ENCODE data around the gene ESR1. TPM values are rescaled to one million over a fixed set of nuclear protein-coding genes. Genes with fewer than 3 reads are reported as not detected.
"Not testable (repeated sequence)": the region's sequence is repeated elsewhere in the genome, so short reads cannot be mapped to it uniquely, and the experiment has no call there.

ESR1 gene
- total RNA-seq, 2 donors from 2014 or later: 0.47 to 0.67 TPM

DNA sequence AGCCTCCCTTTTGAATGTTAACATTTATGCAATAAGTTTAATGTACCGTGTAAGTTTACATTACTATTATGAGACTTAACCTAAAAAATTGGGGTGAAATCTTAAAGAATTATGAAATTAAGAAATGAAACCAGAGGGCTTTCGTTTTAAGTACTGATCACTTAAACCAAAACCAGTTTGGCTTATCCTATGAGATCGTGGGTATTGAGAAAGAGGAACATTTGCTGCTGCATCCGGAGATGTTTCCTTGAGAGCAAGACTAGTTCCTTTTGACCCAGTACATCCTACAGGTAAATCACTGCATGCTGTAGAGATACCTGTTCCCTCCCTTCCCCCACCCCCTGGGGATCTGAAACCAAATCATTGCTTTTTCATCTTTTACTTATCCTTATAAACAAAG is 201.3 kb downstream of the ESR1 start:
- Histone ChIP-seq H3K27me3 (no peaks in the 10 kb centered on the region), H3K4me1 (no peaks in the 10 kb centered on the region), H3K27ac (no peak overlapping the region), H3K36me3 (no peaks in the 10 kb centered on the region), H3K9me3 (no peaks in the 10 kb centered on the region), H3K4me3 (no peak overlapping the region)
- DNase-seq (ENCODE audit: low spot score): no peak
- TF ChIP-seq, protein P1, sequence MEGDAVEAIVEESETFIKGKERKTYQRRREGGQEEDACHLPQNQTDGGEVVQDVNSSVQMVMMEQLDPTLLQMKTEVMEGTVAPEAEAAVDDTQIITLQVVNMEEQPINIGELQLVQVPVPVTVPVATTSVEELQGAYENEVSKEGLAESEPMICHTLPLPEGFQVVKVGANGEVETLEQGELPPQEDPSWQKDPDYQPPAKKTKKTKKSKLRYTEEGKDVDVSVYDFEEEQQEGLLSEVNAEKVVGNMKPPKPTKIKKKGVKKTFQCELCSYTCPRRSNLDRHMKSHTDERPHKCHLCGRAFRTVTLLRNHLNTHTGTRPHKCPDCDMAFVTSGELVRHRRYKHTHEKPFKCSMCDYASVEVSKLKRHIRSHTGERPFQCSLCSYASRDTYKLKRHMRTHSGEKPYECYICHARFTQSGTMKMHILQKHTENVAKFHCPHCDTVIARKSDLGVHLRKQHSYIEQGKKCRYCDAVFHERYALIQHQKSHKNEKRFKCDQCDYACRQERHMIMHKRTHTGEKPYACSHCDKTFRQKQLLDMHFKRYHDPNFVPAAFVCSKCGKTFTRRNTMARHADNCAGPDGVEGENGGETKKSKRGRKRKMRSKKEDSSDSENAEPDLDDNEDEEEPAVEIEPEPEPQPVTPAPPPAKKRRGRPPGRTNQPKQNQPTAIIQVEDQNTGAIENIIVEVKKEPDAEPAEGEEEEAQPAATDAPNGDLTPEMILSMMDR (IDR thresholded peaks at IDR 0.05): no peak

- H3K27ac ChIP-seq: no peak overlapping the region
- H3K4me1 ChIP-seq: no peaks in the 10 kb centered on the region
- TF ChIP-seq, protein P1 (IDR thresholded peaks at IDR 0.05): no peak
- no peak overlapping the region for H3K4me3 ChIP-seq
- no peaks in the 10 kb centered on the region for H3K9me3 ChIP-seq
- DNase-seq (ENCODE audit: low spot score): no peak
- H3K27me3 ChIP-seq: no peaks in the 10 kb centered on the region
- H3K36me3 ChIP-seq: no peaks in the 10 kb centered on the region
Measured at GRCh38 chr6:152012227-152012626, 204.7 kb downstream of the ESR1 start.

DNA sequence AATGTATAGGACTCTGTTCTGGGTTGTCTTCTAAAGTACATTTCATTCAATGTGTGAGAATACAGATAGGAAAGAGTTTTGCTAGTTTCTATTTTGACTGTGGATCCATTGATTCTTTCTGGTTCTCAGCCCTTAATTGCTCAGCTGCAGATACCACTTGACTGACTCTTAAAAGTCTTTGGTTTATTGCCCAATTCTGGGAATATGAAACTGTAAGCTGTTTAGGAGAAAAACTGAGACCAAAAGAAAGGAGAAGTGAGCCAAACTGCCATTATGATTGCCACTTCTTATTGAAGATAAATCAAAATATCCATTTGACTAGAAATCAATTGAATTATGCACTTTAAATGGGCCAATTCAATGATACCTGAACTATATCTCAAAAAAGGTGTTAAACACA is 211.4 kb downstream of the ESR1 start:
- H3K27ac ChIP-seq: no peak overlapping the region
- H3K27me3 ChIP-seq: no peaks in the 10 kb centered on the region
- TF ChIP-seq, protein P1 (IDR thresholded peaks at IDR 0.05): no peak
- H3K36me3 ChIP-seq: no peaks in the 10 kb centered on the region
- H3K4me1 ChIP-seq: no peaks in the 10 kb centered on the region
- DNase-seq (ENCODE audit: low spot score): no peak
- H3K4me3 ChIP-seq: no peak overlapping the region
- H3K9me3 ChIP-seq: peaks cover 0 to 10% of the 10 kb centered on the region in 2 donors

DNA sequence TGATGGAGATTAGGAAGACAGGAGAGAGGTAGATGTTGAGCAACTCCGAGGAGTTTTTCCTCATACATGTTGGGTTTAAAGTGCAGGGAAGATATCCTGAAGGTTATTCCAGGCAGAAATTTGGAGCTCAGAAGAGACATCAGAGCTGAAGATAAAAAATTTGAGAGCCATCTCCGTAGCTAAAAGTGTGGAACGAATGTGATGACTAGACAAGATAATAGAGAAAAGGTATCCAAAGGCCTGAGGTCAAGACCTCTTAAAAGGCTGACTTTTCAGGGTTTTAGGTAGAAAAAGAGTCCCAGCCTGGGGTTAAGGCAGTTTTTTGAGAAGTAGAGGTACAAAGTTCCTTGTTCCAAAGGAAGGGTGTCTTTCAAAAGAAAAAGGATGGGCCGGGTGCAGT is 214.8 kb downstream of the ESR1 start:
- DNase-seq (ENCODE audit: low spot score): no peak
- no peaks in the 10 kb centered on the region for H3K4me1 ChIP-seq
- TF ChIP-seq, protein P1 (IDR thresholded peaks at IDR 0.05): no peak

GRCh38 chr6:152023613-152024012 is 216.1 kb downstream of the ESR1 start:
- Histone ChIP-seq H3K27ac (no peak overlapping the region), H3K4me1 (no peaks in the 10 kb centered on the region), H3K4me3 (no peak overlapping the region), H3K36me3 (no peaks in the 10 kb centered on the region), H3K9me3 (peaks cover 0 to 10% of the 10 kb centered on the region in 2 donors), H3K27me3 (no peaks in the 10 kb centered on the region)
- TF ChIP-seq, protein P1 (IDR thresholded peaks at IDR 0.05): no peak
- no peak for DNase-seq (ENCODE audit: low spot score)

More for the DNA sequence above, 214.8 kb downstream of the ESR1 start:
- H3K4me3 ChIP-seq: no peak overlapping the region
- H3K27ac ChIP-seq: no peak overlapping the region
- H3K27me3 ChIP-seq: no peaks in the 10 kb centered on the region
- no peaks in the 10 kb centered on the region for H3K36me3 ChIP-seq
- peaks cover 0 to 10% of the 10 kb centered on the region in 2 donors for H3K9me3 ChIP-seq

DNA sequence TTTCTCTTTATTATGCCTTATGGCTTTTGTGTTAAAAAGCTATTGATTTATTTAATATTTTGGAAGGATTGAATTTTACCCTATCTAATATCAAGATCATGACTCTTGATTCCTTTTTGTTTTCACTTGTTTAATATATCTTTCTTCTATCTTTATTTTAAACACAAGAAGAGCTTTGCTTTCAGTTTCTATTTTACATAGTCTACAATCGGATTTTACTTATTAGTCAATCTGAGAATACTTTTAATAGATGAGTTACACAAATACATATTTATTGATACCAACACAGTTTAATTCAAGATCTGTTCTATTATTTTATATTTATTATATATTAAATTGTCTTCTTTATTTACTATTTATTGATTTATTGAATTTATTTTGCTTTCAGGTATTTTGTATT is 218.8 kb downstream of the ESR1 start:
- no peaks in the 10 kb centered on the region for H3K27me3 ChIP-seq
- H3K4me3 ChIP-seq: peak overlapping the region in 1 of 2 donors; percentile 12
- H3K27ac ChIP-seq: no peak overlapping the region
- no peaks in the 10 kb centered on the region for H3K36me3 ChIP-seq
- DNase-seq (ENCODE audit: low spot score): no peak
- H3K4me1 ChIP-seq: no peaks in the 10 kb centered on the region
- peaks cover 0 to 10% of the 10 kb centered on the region in 2 donors for H3K9me3 ChIP-seq
- TF ChIP-seq, protein P1 (IDR thresholded peaks at IDR 0.05): no peak

GRCh38 chr6:152026744-152027143 is 219.3 kb downstream of the ESR1 start:
- H3K4me3 ChIP-seq; H3K36me3 ChIP-seq; DNase-seq (ENCODE audit: low spot score); H3K4me1 ChIP-seq; H3K9me3 ChIP-seq; H3K27ac ChIP-seq; H3K27me3 ChIP-seq: not testable (repeated sequence)

DNA sequence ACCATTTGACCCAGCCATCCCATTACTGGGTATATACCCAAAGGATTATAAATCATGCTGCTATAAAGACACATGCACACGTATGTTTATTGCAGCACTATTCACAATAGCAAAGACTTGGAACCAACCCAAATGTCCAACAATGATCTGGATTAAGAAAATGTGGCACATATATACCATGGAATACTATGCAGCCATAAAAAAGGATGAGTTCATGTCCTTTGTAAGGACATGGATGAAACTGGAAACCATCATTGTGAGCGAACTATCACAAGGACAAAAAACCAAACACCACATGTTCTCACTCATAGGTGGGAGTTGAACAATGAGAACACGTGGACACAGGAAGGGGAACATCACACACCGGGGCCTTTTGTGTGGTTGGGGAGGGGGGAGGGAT is 226.3 kb downstream of the ESR1 start:
- not testable (repeated sequence) for H3K36me3 ChIP-seq; H3K27ac ChIP-seq; H3K4me3 ChIP-seq; H3K4me1 ChIP-seq; H3K9me3 ChIP-seq; DNase-seq (ENCODE audit: low spot score); H3K27me3 ChIP-seq
